ENCODE measurements around the gene LIN37. TPM values are rescaled to one million over a fixed set of nuclear protein-coding genes. Genes with fewer than 3 reads are reported as not detected.
A peak's percentile ranks its signal among the peaks of the same experiment; 100 is the strongest.

The LIN37 gene
- total and polyA plus RNA-seq, 9 of the 15 experiments (the other 6 are each of a cell fraction or from before 2014, with no cell fraction given), result 1.2 to 12.5 (median 8.6) TPM

- TF ChIP-seq RBBP5 (IDR thresholded peaks at IDR 0.05; ENCODE audit: borderline replicate concordance, insufficient read depth, low read length, poor library complexity, severe bottlenecking) (no peak), E2F3 (CRISPR knock-in tag; IDR thresholded peaks at IDR 0.05) (no peak), ZNF174 (CRISPR knock-in tag; IDR thresholded peaks at IDR 0.05) (no peak), FOXK1 (CRISPR knock-in tag; IDR thresholded peaks at IDR 0.05; ENCODE audit: borderline replicate concordance) (peak; percentile 93; the same call in 1 of the 2 replicates), GTF2B (IDR thresholded peaks at IDR 0.05; ENCODE audit: extremely low read depth, insufficient read length) (no peak), ZNF239 (CRISPR knock-in tag; IDR thresholded peaks at IDR 0.05) (no peak), PTBP1 (IDR thresholded peaks at IDR 0.05; ENCODE audit: low read depth, low read length) (no peak), ZNF384 (IDR thresholded peaks at IDR 0.05; ENCODE audit: low read depth, low read length) (no peak), HNRNPL (IDR thresholded peaks at IDR 0.05; ENCODE audit: low read depth, low read length) (no peak), U2AF1 (optimal IDR thresholded peaks at IDR 0.05; ENCODE audit: low read depth, low read length) (no peak), XRCC5 (IDR thresholded peaks at IDR 0.05; ENCODE audit: low read depth, low read length) (peak; percentile 48), MTA2 (IDR thresholded peaks at IDR 0.05; ENCODE audit: low read depth) (no peak), HDGF (IDR thresholded peaks at IDR 0.05) (peak; percentile 88), ZNF224 (CRISPR knock-in tag; IDR thresholded peaks at IDR 0.05) (no peak), NCOA2 (IDR thresholded peaks at IDR 0.05; ENCODE audit: partially characterized antibody in 2 of 2) (no peak), CREM (IDR thresholded peaks at IDR 0.05; ENCODE audit: low read depth) (peak; percentile 20; the same call in 1 of the 2 replicates), MAZ (CRISPR knock-in tag; conservative IDR thresholded peaks at IDR 0.05 in 1 of 2, IDR thresholded peaks at IDR 0.05 in 1 of 2) (peak; percentile 67 to 86), ZNF592 (IDR thresholded peaks at IDR 0.05) (no peak), SMARCC2 (IDR thresholded peaks at IDR 0.05; ENCODE audit: low read depth) (no peak), RNF219 (CRISPR knock-in tag; IDR thresholded peaks at IDR 0.05) (no peak), ELK1 (CRISPR knock-in tag; IDR thresholded peaks at IDR 0.05) (no peak)
These were observed 7.8 kb upstream of the LIN37 start (continued) for GRCh38 chr19:35740423-35741202.

All from K562 (cell line).